PC-9 (cell line): ENCODE results near the gene DNAI2.

ENCODE experiments used
- CTCF ChIP-seq: fragments of 200-600 bp; sonication (generic); conservative IDR thresholded peaks from 2 replicates; pipeline ENCODE4 v1.6.1; 2017; ENCODE audit warnings: mixed run types, antibody characterized with exemption, mild to moderate bottlenecking, moderate library complexity
- EZH2 ChIP-seq: fragments of 200-600 bp; sonication (generic); IDR thresholded peaks from 2 replicates; pipeline ENCODE4 v1.8.0; 2017; ENCODE audit warnings: antibody characterized with exemption, low read depth

GRCh38 chr17:74251051-74251450, 23.0 kb upstream of the DNAI2 start:
- TF ChIP-seq CTCF (no peak), EZH2 (no peak)
